HL-60 (cell line): Measurements from ENCODE around the gene TMEM151B.
"Not testable (repeated sequence)": the region's sequence is repeated elsewhere in the genome, so short reads cannot be mapped to it uniquely, and the experiment has no call there.

Source experiments
- DNase-seq, 2 experiments: peaks; one replicate each; pipeline ENCODE4 v3.0.0-alpha.2; 2010 to 2020; ENCODE audit warnings: low read depth in 1 of 2, low spot score in 1 of 2
- H3K27ac ChIP-seq: fragments of 250-450 bp; sonication (Bioruptor Pico); replicated peaks from 2 replicates; pipeline ENCODE4 v1.5.1; 2020; ENCODE audit warnings: mild to moderate bottlenecking, moderate library complexity
- H3K27me3 ChIP-seq: fragments of 250-450 bp; sonication (Bioruptor Pico); 2 replicates; pipeline ENCODE4 v1.5.1; 2021; ENCODE audit warnings: mild to moderate bottlenecking, moderate library complexity; ENCODE audit not compliant: insufficient read depth, poor library complexity, severe bottlenecking
- H3K4me3 ChIP-seq: replicated peaks from 2 replicates; pipeline ENCODE4 v1.5.1; 2011; ENCODE audit warnings: mild to moderate bottlenecking, control low read depth, low read length; ENCODE audit not compliant: insufficient read depth
- CTCF ChIP-seq: IDR thresholded peaks from one replicate; pipeline ENCODE4 v1.5.1; 2011; ENCODE audit warnings: low read length, control low read depth, inconsistent platforms; ENCODE audit not compliant: insufficient read depth
- GABPA ChIP-seq: IDR thresholded peaks from 2 replicates; pipeline ENCODE4 v1.6.1; 2012; ENCODE audit warnings: low read depth
- POLR2AphosphoS5 ChIP-seq: IDR thresholded peaks from 2 replicates; pipeline ENCODE4 v1.6.1; 2012; ENCODE audit warnings: low read depth
- SPI1 ChIP-seq: IDR thresholded peaks from 2 replicates; pipeline ENCODE4 v1.6.1; 2012; ENCODE audit warnings: low read depth, mild to moderate bottlenecking, borderline replicate concordance
- TF ChIP-seq, protein P1 (sequence below): IDR thresholded peaks from 2 replicates; pipeline ENCODE4 v1.6.1; 2012; ENCODE audit warnings: low read depth; ENCODE audit not compliant: insufficient replicate concordance

Gene TMEM151B

DNA sequence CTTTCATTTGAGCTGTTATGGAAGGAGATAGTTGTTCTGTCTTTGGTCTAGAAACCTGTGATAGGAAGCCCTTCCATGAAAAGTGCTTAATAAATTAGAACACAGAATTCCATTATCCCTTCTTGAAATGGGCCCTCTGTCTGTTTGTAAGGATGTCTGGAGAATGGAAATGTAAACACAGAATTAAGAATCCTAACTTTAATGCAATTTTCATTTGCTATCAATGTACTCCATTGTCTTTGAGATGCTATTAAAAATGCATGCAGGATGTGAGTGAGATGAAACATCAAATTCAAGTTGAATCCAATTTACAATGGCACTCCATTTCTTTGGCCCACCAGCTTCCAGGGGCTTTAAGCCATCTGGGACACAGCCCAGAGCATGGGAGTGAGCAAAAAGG lies 56.8 kb downstream of the TMEM151B start:
- no peak for DNase-seq
- no peak overlapping the region for H3K27ac ChIP-seq
- TF ChIP-seq GABPA (no peak), SPI1 (no peak), POLR2AphosphoS5 (no peak), CTCF (no peak)
- TF ChIP-seq, protein P1, sequence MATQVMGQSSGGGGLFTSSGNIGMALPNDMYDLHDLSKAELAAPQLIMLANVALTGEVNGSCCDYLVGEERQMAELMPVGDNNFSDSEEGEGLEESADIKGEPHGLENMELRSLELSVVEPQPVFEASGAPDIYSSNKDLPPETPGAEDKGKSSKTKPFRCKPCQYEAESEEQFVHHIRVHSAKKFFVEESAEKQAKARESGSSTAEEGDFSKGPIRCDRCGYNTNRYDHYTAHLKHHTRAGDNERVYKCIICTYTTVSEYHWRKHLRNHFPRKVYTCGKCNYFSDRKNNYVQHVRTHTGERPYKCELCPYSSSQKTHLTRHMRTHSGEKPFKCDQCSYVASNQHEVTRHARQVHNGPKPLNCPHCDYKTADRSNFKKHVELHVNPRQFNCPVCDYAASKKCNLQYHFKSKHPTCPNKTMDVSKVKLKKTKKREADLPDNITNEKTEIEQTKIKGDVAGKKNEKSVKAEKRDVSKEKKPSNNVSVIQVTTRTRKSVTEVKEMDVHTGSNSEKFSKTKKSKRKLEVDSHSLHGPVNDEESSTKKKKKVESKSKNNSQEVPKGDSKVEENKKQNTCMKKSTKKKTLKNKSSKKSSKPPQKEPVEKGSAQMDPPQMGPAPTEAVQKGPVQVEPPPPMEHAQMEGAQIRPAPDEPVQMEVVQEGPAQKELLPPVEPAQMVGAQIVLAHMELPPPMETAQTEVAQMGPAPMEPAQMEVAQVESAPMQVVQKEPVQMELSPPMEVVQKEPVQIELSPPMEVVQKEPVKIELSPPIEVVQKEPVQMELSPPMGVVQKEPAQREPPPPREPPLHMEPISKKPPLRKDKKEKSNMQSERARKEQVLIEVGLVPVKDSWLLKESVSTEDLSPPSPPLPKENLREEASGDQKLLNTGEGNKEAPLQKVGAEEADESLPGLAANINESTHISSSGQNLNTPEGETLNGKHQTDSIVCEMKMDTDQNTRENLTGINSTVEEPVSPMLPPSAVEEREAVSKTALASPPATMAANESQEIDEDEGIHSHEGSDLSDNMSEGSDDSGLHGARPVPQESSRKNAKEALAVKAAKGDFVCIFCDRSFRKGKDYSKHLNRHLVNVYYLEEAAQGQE, result no peak
- no peaks in the 10 kb centered on the region for H3K27me3 ChIP-seq
- H3K4me3 ChIP-seq, result no peak overlapping the region

DNA sequence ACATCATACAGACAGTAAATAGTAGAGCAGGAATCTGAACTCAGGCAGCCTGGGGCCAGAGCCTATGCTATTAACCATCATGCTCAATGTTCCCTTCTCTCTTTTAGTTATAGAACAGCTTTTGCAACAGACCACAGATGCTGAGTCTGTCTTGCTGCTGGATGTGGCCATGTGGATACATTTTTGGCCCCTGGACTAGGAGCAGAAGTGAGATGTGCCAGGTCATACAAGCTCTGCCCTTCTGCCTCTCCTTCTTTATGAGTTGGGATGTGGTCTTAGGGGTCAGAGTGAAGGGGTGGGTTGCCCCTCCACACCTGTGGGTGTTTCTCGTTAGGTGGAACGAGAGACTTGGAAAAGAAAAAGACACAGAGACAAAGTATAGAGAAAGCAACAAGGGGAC lies 57.5 kb downstream of the TMEM151B start:
- H3K27ac ChIP-seq, result no peak overlapping the region
- no peaks in the 10 kb centered on the region for H3K27me3 ChIP-seq
- no peak for TF ChIP-seq POLR2AphosphoS5
- no peak for TF ChIP-seq GABPA
- TF ChIP-seq, protein P1, result no peak
- TF ChIP-seq CTCF, result no peak
- no peak overlapping the region for H3K4me3 ChIP-seq
- no peak for DNase-seq

DNA sequence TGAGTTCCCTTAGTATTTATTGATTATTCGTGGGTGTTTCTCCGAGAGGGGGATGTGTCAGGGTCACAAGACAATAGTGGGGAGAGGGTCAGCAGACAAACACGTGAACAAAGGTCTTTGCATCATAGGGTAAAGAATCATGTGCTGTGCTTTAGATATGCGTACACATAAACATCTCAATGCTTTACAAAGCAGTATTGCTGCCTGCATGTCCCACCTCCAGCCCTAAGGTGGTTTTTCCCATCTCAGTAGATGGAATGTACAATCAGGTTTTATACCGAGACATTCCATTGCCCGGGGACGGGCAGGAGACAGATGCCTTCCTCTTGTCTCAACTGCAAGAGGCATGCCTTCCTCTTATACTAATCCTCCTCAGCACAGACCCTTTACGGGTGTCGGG lies 58.0 kb downstream of the TMEM151B start:
- DNase-seq, H3K4me3 ChIP-seq, H3K27me3 ChIP-seq, H3K27ac ChIP-seq: not testable (repeated sequence)

DNA sequence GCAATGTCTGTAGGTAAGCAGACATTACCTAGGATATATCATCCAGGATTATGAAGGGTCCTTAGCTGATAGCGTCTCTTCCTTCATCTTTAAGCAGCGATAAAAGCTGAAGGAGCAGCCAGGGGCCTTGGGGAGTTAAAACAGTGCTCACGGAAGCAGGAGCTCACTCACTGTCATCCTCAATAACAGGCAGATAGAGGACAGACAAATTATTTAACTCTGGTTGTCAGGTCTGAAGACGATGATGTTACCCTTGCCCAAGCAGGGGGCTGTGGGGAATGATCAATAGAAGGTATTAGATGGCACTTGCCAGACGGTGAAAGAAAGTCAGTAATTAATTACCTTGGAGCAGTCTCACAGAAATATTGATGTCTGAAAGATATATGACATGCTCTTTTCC lies 59.6 kb downstream of the TMEM151B start:
- no peak for DNase-seq
- no peak for TF ChIP-seq POLR2AphosphoS5
- Histone ChIP-seq H3K27ac (no peak overlapping the region), H3K4me3 (no peak overlapping the region), H3K27me3 (no peaks in the 10 kb centered on the region)

DNA sequence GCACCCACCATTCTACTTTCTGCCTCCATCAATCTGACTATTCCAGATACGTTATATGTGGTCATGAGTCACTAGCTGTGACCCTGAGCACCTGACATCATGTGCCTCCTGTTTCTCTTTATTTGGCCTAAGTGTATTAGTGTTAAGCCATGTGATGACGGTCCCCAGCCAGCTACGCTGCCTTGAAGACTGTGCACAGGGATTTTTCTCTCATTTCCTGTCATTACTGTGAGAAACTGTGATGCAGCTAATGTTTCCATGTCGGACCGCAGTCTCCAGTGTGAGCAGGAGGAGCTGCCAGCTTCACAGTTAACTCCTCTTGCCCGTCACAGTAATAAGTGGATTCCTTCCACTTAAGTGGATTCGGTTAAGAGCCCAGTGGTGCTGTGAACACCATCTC lies 62.3 kb downstream of the TMEM151B start:
- DNase-seq, result no peak
- no peaks in the 10 kb centered on the region for H3K27me3 ChIP-seq
- no peak for TF ChIP-seq SPI1
- TF ChIP-seq CTCF, result no peak
- no peak for TF ChIP-seq POLR2AphosphoS5
- TF ChIP-seq, protein P1, result no peak
- no peak for TF ChIP-seq GABPA

More for the DNA sequence above, 62.3 kb downstream of the TMEM151B start:
- Histone ChIP-seq H3K27ac (no peak overlapping the region), H3K4me3 (no peak overlapping the region)
